HG03342 (cell line): Measurements from ENCODE around the gene CTTNBP2NL.
"Not testable (repeated sequence)": the region's sequence is repeated elsewhere in the genome, so short reads cannot be mapped to it uniquely, and the experiment has no call there.

Experiments
- ATAC-seq: cut with Tn5 transposase; IDR thresholded peaks from one replicate; pipeline ENCODE4 v1.9.1; 2021; ENCODE audit warnings: mild to moderate bottlenecking, moderate library complexity; ENCODE audit not compliant: unreplicated experiment

CTTNBP2NL gene

DNA sequence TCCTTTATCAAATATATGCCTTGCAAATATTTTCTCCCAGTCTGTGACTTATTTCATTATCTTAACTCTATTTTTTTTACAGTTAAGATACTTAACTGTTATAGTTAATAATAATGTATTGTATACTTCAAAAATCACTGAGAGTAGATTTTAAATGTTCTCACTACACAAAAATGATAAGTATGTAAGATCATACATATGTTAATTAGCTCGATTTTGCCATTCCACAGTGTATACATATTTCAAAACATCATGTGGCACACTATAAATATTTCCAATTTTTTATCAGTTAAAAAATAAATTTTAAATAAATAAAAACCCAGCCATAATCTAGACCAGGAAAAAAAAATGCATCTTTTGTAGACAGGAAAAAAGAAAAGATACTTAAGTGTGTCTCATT, 27.2 kb downstream of the CTTNBP2NL start:
- no peak for ATAC-seq

DNA sequence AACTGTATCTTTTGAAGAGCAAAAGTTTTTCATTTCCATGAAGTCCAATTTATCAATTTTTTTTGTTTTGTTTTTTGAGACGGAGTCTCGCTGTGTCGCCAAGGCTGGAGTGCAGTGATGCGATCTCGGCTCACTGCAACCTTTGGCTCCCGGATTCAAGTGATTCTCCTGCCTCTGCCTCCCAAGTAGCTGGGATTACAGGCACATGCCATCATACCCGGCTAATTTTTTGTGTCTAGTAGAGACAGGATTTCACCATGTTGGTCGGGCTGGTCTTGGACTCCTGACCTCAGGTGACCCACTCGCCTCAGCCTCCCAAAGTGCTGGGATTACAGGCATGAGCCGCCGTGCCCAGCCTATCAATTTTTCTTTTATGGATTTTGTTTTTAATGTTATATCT, 27.7 kb downstream of the CTTNBP2NL start:
- ATAC-seq = not testable (repeated sequence)

DNA sequence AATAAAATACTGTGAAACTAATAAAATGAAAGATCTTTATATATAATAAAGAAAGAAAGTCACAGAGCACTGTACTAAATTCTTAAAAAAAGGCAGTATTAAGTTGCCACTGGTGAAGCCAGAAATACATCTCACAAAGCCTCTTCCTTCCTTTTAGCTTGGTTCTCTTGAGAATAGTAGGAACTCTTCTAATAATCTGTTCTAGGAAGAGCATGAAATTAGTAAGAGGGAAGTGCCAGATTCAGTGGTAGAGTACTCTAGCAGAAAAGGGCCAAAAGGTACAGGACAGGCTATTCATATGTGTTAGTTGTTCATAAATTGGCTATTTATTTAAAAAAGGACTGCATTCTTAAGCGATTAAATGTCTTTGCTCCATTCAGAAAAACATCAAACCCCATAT, 33.7 kb downstream of the CTTNBP2NL start:
- ATAC-seq = no peak

GRCh38 chr1:112431038-112431437, 35.0 kb downstream of the CTTNBP2NL start:
- no peak for ATAC-seq

DNA sequence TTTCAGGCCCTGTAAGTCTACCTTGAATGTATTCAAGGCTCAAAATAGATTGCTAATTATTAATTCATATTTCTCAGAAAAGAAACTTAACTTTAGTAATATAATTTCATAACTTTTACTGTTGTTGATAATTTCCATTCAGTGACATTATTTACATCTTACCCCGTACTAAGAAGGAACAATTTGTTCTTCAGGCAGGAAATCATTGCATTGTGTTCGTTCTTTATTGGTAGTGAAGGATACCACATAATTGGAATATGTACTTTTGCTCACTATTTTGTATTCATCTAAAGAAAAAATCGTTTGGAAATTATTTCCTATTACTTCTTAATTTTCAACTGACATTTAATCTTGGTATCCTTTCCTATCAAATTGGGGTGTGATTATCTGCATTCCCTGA, 39.4 kb downstream of the CTTNBP2NL start:
- ATAC-seq = no peak

DNA sequence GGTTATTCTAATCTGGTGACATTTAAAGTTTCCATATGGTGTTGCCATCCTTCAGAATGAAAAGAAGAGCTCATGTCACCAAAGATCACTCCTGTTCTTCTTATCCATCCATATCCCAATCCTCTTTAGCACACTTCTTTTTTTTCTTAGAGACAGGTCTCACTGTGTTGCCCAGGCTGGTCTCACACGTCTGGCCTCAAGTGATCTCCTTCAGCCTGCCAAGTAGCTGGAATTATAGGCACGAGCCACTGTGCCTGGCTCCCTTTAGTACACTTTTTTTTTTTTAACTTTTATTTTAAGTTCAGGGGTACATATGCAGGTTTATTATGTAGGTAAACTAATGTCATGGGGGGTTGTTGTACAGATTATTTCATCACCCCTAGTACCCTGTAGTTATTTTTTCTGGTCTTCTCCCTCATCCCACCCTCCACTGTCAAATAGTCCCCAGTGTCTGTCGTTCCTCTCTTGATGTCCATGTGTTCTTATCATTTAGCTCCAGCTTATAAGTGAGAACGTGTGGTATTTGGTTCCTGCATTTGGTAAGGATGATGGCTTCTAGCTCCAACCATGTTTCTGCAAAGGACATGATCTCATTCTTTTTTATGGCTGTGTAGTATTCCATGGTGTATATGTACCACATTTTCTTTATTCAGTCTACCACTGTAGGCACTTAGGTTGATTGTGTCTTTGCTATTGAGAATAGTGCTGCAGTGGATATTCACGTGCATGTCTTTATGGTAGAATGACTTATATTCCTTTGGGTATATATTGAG, 40.6 kb downstream of the CTTNBP2NL start:
- no peak for ATAC-seq

- not testable (repeated sequence) for ATAC-seq
These were observed 42.1 kb downstream of the CTTNBP2NL start for GRCh38 chr1:112438156-112438555.

GRCh38 chr1:112439592-112439991, 43.6 kb downstream of the CTTNBP2NL start:
- ATAC-seq = no peak

DNA sequence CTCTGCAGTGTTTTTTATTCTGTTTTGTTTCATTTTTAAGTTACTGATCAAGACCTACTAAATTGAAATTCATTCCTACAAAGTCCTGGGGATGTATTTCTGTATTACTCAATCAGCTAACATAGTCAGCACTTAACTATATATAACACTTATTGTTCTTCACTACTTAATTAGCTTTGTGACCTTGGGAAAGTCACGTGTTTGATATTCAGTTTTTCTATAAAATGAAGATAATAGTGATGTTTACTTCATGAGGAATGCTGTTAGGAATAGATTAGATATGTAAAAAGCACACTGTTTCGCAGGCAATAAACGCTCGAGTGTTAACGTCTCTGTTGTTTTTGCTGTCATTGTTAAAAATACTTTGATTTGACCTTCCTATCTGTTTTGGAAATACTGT, 44.6 kb downstream of the CTTNBP2NL start:
- ATAC-seq = no peak

- no peak for ATAC-seq
These were observed 48.3 kb downstream of the CTTNBP2NL start for GRCh38 chr1:112444269-112444668.

- no peak for ATAC-seq
These were observed 49.6 kb downstream of the CTTNBP2NL start for GRCh38 chr1:112445596-112445995.

DNA sequence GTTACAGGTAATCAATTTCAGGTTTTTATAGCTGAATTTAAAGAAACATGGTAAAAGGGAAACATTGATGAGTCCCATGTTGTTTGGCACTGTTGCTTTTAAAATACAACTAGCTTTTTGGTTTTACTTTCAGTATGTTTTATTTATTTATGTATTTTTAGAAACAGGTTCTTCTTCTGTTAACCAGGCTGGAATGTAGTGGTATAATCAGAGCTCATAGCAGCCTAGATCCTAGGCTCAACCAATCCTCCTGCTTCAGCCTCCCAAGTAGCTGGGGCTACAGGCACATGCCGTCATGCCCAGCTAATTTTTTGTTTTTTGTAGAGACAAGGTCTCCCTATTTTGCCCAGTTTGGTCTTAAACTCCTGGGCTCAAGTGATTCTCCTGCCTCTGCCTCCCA, 50.4 kb downstream of the CTTNBP2NL start:
- ATAC-seq = no peak

DNA sequence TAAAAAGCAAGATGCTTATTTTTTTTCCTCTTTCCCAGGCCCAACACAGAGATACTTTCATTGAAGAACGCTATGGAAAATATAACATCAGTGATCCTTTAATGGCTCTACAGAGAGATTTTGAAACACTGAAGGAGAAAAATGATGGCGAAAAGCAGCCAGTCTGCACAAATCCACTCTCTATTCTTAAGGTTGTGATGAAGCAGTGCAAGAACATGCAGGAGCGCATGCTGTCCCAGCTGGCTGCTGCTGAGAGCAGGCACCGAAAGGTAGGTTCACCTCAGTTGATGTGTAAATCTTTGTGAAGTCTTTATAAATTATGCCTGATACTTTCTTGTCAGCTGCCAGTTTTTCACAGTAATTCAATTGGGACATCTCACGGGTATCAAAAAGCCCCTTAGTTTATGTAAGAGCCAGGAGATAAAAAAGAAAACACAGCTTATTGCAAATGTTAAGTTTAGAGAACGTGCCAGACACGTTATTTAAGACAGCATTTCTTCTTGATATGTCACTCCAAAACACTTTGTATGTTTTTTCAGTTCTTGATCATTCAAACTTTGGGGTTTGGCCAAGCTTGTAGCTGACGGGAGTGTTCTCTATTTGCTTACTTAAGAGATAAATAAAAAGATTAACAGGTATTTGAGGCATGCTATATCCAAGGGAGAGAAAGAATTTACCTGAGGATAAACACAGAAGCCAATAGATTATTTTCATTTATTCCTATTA, 53.1 kb downstream of the CTTNBP2NL start:
- no peak for ATAC-seq

GRCh38 chr1:112449630-112449983, 53.6 kb downstream of the CTTNBP2NL start:
- no peak for ATAC-seq

DNA sequence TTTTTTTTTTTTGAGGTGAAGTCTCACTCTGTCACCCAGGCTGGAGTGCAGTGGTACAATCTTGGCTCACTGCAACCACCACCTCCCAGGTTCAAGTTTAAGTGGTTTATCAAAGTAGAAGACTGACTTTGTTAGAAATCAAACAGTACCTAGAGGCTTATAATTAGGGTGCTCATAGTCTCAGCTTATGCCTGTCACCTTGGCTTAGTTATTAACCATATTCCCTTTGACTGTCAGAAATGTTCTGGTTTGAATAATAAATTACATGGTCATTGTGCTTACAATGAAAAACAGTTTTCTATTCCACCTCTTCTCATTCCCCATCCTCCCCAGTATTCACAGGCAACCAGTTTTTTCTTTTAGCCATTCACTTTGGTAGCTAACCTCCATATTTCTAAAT, 54.8 kb downstream of the CTTNBP2NL start:
- ATAC-seq = no peak

DNA sequence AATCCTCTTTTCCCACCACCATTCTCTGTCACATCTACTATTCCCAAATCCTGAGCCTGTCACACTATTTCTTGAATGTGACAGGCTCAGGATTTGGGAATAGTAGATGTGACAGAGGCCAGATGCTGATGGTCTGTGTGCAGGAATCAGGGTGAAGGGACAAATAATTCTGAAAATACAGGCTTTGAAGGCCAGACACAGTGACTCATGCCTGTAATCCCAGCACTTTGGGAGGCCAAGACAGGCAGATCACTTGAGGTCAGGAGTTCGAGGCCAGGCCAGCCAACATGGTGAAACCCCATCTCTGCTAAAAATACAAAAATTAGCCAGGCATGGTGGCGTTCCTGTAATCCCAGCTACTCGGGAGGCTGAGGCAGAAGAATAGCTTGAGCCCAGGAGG, 55.3 kb downstream of the CTTNBP2NL start:
- not testable (repeated sequence) for ATAC-seq

- ATAC-seq = no peak
These were observed 57.9 kb downstream of the CTTNBP2NL start for GRCh38 chr1:112453876-112454275.

DNA sequence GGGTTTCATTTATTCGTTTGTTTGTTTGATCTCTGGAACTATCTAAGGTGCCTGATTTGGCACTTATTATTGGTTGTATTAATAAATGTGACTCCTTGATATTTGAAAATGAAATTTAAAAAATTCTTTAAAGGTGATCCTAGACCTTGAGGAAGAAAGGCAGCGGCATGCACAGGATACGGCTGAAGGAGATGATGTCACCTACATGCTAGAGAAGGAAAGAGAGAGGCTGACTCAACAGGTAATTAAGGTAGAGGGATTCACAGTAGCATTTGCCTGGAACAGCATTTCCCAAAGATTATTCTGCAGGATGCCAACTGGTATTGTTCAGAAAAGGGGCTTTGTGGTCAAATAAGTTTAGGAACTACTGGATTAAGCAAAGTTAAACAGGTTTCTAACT, 58.3 kb downstream of the CTTNBP2NL start:
- no peak for ATAC-seq

DNA sequence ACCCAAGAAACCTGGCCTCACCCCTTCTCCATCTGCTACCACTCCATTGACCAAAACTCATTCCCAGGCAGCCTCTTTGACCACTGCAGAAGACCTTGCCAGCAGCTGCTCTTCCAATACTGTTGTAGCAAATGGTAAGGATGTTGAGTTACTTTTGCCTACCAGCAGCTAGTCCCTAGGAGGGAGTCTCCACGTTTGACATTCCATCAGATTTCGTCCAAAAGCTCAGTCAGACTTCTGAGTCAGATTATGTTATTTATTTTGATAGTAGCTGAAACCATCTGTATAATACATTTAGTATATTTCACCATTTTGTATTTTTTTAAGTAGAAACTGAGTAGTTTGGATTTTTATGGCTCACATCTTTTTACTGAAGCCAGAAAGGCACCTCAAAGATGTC, 61.2 kb downstream of the CTTNBP2NL start:
- no peak for ATAC-seq

DNA sequence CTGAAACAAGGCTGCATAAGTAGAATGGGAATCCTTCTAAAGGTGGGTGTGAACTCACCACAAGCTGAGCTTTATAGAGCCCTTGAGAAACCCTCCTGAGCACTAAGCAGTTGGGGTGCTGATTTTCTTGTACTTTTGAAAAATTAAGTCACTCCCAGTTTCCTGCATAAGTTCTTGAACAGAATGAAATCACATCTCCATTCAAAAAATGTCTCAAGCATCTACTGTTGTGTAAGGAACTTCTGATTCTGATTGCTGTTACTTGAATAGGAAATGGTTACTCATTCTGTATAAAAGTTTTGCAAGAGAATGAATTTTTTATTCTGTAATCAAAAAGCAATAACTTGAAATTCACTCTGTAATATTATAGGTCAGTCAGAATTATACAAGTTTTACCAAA, 61.9 kb downstream of the CTTNBP2NL start:
- no peak for ATAC-seq

- no peak for ATAC-seq
These were observed 62.7 kb downstream of the CTTNBP2NL start for GRCh38 chr1:112458756-112459155.

GRCh38 chr1:112460615-112461014, 64.6 kb downstream of the CTTNBP2NL start:
- no peak for ATAC-seq
